ENCODE measurements around the gene SULF2.

SULF2 gene

GRCh38 chr20:47682028-47682783 is 103.1 kb downstream of the SULF2 start:
- peak; percentile 50 for DNase-seq

GRCh38 chr20:47680804-47681529 is 104.3 kb downstream of the SULF2 start:
- peak; percentile 34 for DNase-seq

GRCh38 chr20:47679462-47679861 is 105.8 kb downstream of the SULF2 start:
- peak; percentile 48 for DNase-seq

- DNase-seq, result no peak
Observed at GRCh38 chr20:47678536-47678935, 106.7 kb downstream of the SULF2 start.

- peak; percentile 85 for DNase-seq
Observed at GRCh38 chr20:47677635-47678453, 107.4 kb downstream of the SULF2 start.

GRCh38 chr20:47676912-47677634 is 108.2 kb downstream of the SULF2 start:
- peak; percentile 59 for DNase-seq

- DNase-seq, result peak; percentile 52
Observed at GRCh38 chr20:47676219-47676721, 109.0 kb downstream of the SULF2 start.

GRCh38 chr20:47675190-47676142 is 109.8 kb downstream of the SULF2 start:
- peak; percentile 57 for DNase-seq

- no peak for DNase-seq
Observed at GRCh38 chr20:47674686-47675085, 110.6 kb downstream of the SULF2 start.

- no peak for DNase-seq
Observed at GRCh38 chr20:47674145-47674544, 111.1 kb downstream of the SULF2 start.

- DNase-seq, result no peak
Observed at GRCh38 chr20:47673671-47673955, 111.7 kb downstream of the SULF2 start.

- DNase-seq, result no peak
Observed at GRCh38 chr20:47672886-47673670, 112.2 kb downstream of the SULF2 start.

GRCh38 chr20:47672166-47672565 is 113.1 kb downstream of the SULF2 start:
- no peak for DNase-seq

GRCh38 chr20:47670913-47671312 is 114.4 kb downstream of the SULF2 start:
- peak; percentile 57 for DNase-seq

- DNase-seq, result no peak
Observed at GRCh38 chr20:47669927-47670890, 115.1 kb downstream of the SULF2 start.

- peak; percentile 53 for DNase-seq
Observed at GRCh38 chr20:47669489-47669888, 115.8 kb downstream of the SULF2 start.

- no peak for DNase-seq
Observed at GRCh38 chr20:47669152-47669425, 116.2 kb downstream of the SULF2 start.

- DNase-seq, result no peak
Observed at GRCh38 chr20:47668313-47669151, 116.7 kb downstream of the SULF2 start.
